HT-29 (cell line): ENCODE measurements around the gene PIK3R6. TPM values are rescaled to one million over a fixed set of nuclear protein-coding genes. Genes with fewer than 3 reads are reported as not detected.
"Not testable (repeated sequence)": the region's sequence is repeated elsewhere in the genome, so short reads cannot be mapped to it uniquely, and the experiment has no call there.

Experiments
- DNase-seq: peaks from one replicate; pipeline ENCODE4 v3.0.0-alpha.2; 2015; ENCODE audit warnings: low spot score
- total RNA-seq: library from RNA; depleted of rRNA; stranded (reverse); fragments of >200 nt; shearing (Covaris generic); gene quantifications from 2 replicates; pipeline ENCODE4 v1.2.3, GENCODE V29; 2014

The PIK3R6 gene
- total RNA-seq, 1 experiment from 2014 or later, result not detected

DNA sequence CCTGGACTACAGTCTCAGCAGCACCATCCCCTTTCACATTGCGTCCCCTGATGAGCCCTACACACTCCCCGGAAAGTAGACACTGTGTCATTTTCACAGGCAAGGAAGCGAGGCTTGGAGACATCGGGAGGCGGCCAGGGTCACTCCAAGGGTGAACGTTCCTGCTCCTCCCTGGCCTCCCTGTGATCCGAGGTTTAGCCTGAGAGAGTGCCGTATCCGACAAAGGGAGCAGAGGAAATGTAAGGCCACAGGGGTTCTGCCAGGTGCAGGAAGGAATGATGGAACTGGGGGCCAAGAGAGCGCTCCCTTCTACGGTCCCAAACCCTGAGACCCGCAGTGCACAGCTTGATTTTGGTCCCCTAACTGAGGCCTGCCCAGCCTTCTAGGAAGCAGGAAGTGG is 8.0 kb upstream of the PIK3R6 start:
- no peak for DNase-seq

DNA sequence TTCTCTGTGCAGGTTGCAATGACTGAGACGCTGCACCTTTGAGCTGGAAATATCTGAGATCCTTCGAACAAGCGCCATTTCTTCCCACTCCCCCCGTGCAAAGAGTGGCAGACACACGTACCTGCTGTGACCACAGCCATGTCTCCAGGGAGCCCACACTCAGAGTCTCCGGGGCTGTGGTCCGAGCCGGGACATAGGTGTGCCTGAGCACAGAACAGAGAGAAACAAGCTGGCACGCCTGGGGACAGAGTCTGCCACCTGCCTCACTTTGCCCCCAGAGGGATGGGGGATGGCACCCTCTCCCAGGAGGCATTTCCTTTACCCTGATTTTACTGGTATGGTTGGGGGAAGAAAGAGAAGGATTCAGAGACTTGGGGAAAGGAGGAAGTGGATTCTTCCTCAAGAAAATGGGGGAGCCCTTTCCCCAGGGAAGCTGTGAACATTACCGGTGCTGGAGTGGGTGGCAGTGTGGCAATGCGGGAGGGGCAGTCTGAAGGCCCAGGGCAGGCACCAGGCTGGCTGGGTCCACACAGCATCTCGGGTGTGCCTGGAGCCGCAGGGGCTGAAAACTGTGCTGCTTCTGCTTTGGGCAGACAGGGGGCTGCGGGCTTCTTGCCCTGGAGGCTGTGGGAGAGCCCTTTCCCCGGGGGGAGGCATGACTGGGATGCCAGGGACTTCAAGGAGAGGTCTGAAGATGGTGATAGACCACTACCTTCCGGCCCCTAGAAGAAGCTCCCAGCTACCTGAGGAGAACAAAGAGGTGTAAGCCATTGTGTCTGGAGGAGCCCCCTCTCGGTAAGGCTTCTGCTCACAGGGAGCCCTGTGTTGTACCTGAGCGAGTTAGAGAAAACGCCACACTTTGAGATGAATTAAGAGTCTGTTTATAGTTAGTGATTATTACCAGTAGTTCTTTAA is 6.6 kb upstream of the PIK3R6 start:
- no peak for DNase-seq

DNA sequence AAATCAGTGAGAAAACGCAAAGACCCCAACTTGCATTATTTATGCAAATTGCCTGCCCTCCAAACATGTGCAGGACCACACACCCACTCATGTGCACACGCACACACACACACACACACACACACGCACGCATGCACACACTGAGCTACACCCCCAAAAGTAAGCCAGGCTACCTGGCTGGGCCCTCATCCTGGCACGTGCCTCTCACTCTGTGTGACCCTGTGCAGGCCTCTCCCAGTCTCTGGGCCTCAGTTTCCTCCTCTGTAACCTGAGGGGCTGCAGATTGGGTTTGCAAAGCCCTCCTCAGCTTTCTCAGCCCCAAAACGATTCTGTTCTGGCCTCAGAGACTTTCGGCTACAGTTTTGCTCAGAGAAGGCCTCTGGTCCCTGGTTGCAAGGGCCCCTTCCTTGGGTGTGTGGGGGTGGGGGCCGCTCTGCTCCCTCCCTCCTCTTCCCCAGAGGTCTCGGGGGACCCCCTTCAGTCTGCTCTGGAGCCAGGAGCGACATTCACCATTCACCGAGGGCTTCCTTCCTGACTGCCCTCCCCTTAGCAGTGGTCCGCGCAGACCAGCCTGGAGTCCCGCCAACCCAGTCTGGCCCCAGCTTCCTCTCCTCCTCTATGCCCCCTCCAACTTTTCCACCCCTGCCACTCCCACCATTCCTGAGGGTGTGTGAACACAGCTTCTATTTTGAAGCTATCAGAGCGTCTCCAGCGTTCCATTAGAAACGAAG is 5.4 kb upstream of the PIK3R6 start:
- DNase-seq, result no peak

DNA sequence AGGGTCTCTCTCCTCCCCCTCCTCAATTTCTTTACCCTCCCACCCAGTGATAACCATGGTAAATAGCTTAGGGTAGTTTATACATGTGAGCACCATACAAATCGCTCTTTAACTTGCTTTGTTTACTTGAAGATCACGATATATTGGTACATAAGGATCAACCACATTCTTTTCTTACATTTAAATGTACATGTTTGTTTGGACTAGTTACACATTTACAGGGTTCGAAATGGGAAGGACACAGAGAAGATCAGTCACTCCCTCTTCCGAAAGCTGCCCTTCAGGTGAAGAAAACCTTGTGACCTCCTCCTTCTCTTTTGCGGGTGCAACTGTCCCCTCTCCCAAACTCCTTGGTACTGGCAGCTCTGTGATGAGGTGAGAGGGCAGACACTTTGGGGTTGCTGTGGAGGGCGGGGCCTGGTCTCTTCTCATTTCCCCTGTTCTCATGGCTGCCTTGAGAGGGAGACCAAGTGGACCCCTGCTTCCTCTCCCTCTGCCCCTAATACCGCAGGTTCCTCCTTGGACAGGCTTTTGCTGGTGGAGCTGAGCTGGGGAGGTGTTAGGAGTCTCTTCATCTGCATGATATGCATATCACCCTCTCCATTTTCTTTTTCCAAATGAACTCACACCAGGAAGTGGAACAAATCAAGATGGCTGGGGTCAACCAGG is 4.7 kb upstream of the PIK3R6 start:
- DNase-seq, result no peak

DNA sequence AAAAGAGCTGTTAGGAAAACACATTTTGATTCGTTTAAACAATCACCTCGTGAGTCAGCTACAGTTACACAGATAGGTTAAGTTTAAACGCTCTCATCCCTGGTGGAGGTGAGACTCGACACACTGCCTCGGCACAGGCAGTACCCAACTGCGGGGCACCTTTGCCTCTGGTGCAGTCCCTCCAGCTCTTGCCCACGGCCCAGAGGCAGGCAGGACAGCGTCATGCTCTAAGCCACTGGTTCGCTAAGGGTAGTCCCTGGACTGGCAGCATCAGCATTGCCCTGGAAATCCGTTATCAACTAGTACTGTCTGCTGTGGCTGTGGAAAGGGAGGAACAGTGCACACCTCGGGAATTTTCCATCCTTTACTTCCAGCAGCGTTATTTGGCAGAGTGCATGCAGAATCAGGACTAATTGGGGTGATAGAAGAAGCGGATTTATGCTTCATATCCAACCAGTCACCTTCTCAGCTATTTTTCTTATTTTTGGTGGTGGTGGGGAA is 3.7 kb upstream of the PIK3R6 start:
- DNase-seq, result no peak

DNA sequence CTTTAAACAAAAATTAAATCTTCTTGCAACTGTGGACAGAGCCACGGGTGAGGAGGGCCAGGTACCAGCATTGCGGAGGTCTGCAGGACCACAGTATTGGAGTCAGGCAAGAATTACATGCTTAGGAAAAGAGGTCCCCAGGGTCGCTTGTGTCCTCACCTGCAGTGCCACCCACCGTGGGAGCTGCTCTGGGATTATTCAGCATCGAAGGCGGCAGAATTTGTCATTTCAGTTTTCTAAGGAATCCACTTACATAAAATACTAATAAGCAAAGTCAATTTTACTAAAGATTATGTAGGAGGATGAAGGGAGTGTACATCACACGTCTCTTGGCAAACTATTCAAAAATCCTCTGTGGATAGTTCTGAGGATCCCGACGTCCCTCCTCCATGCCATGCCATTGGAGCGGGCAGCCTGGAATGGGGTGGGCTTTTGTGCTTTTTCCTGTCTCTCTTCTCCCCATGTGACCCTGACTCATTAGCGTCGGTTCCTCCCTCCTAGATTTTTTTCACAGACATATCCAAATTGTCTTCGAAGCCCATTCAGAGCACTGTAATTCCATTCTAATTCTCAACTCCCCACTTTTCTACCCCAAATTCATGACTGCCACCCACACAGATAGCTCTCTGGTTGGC is 3.0 kb upstream of the PIK3R6 start:
- DNase-seq, result no peak

DNA sequence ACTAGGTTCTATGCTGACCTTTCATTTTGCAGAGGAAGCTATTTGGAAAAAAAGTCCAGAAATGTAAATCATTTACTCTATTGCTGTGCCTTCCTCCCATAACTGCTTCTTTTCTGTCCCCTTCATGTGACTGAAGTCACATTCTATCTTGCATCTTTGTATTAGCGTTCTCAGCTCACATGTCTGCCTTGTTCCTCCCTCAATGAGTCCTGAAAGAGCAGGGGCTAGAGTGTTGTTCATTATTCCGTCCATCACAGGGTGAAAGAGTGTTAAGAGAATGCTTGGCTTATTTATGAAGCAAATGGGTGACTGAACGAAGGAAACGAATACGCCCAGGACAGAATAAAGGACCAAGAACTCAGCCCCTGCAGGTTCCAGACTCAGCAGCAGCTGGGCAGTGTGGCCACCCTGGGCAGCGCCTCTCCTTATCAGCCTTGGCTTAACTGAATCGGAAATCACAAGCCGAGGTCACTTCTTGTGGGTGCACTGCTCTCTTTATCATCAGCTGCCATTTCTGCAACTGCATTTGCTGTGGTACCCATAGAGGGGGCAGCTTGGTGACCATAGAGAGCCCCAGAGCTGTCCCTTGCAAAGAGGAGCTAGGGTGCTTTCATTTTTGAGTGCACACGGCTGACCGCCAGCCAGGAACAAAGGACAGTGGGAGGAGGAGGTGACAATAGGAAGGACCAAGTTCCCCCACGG is 1.8 kb upstream of the PIK3R6 start:
- DNase-seq, result no peak

DNA sequence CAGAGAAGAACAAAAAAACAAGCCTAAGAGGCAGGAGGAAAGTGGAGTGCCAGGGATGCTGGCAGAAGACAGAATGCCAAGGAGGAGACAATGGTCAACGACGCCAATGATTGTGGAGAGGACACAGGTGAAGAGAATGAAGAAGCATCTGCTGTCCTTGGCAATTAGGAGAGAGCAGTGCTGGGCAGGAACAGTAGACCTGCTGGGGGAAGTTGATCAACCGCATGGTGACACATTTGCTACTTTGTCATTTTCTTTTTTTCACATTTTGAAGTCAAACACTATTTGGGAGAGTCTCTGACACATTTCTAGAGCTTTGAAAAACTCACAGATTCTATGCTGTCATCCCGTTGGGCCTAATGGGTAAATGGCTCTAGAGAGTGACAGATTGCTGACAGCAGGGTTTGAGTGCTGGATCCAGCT is 1.1 kb upstream of the PIK3R6 start:
- no peak for DNase-seq

DNA sequence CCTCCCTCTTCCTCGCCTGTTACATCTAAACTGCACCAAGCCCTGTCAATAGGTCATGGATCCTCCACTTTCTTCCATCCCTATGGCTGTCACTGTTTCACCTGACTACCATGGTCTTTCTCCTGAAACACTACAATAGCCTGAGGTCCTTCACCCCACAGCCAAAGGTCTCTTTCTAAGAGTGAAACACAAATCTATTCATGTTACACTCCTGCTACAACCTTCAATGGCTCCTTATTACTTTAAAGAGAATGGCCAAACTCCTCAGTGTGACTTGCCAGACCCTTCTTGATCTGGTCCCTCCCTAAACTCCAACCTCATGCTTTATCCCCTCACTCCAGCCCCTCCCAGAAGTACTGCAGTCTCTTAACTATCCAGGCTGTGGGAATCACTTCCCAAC is 618 bp upstream of the PIK3R6 start:
- DNase-seq, result no peak

DNA sequence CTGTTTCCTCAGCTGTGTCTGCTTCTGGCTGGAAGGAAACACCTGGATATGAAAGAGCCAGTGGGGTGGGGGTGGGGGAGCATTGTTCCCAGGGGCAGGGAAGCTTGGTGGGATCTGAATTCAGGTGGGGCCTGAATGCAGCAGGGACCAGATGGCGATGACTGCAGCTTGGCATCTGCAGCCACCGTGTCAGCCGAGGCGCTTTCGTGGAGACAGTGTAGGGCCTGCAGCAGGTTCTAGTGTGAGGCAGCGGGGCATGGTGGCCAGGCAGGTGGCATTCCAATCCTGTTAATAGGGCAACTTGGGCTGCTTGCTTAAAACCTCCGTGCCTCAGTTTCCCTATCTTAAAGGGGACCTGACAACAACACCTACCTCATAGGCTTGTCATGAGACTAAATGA is 1.7 kb downstream of the PIK3R6 start:
- no peak for DNase-seq

DNA sequence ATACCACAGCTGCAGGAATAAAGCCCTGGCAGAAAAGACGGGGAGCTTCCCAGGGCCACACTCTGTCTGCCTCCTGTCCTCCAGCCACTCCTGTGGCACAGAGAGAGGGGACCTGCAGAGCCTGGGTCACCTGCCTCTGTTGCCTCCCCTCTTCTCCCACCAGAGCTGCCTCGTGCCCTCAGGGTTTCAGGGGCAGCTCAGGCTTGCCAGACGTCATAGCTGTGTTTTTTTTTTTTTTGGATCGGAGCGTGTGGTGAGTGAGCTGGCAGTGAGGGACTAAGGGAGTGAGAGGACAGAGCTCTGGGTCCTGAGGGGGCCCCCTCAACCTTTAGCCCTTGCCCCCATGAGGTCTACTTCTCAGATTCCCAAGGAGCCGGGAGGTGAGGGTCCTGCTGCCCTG is 2.1 kb downstream of the PIK3R6 start:
- no peak for DNase-seq

DNA sequence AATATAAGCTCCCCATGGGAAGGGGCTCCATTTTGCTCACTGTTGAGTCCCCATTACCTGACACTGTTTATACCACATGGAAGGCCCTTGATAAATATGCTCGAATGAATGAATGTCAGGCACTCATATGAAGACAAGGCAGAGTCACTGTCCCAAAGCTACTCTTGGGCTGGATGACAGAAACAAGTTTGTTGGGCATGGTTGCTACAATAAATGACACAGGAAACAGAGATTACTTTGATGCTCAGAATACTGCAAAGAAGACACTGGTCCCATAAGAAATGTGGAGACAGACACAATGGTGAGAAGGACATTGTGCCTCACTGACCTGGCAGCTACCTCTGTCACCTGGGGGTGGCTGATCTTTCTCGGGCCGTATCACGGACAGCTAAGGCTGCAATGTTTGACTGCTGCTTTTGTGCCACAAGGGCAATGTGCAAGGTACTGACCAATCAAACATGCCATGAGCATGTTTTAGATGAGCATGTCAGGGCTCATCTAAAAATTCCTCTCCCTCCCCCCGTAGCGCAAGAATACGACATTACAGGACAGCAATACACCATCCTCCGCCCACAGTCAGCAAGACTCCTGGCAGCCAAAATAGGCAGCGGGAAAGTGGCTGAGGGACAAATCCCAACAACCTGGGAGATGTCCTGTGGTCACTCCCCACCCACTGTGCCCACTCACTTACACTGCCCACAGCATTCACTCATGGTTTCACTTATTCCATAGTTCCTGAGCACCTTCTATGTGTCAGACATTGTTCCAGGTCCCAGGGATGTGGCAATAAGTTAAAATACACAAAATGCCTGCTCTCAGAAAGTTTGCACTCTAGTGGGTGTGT is 5.0 kb downstream of the PIK3R6 start:
- DNase-seq, result no peak

DNA sequence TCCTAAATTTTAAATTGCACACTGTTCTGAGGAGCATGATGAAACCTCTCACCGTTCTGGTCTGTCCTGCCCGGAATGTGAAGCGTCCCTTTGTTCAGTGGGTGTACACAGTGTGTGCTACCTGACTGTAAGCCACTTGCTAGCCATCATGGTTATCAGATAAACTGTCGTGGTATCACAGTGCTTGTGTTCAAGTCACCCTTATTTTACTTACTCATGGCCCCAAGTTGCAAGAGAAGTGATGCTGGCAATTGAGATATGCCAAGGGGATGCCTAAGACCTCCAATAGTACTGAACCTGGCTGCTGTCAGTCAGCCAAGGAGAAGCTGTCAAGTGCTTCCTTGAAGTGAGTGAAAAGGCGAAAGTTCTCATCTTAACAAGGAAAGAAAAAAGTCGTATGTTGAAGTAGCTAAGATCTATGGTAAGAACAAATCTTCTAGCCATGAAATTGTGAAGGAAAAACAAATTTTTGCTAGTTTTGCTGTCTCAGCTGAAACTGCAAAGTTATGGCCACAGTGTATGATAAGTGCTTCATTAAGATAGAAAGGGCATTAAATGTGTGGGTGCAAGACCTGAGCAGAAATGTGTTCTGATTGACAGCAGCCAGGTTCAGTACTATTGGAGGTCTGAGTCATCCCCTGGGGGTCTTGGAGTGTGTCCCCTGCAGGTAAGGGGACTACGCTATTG is 5.8 kb downstream of the PIK3R6 start:
- DNase-seq, result no peak

DNA sequence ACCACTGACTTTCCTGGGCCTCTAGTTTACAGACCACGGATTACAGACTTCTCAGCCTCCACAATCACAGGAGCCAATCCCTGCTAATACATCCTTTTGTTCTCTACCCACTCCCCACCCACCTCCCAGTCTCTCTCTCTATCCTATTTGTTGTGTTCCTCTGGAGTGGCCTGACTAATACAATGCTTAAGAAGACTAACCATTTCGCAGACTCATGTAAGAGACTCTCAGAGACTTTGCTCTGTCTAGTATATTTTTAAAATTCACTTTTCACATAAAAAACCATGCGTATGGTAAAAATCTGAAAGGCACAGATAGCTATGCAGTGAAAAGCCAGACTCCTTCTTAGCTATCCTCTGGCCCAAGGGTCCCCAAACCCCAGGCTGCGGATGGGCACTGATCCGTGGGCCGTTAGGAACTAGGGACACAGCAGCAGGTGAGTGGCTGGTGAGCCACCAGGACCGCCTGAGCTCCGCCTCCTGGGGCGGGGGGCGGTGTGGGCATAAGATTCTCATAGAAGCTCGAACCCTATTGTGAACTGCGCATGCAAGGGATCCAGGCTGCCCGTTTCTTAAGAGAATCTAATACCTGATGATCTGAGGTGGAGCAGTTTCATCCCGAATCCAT is 7.6 kb downstream of the PIK3R6 start:
- no peak for DNase-seq

DNA sequence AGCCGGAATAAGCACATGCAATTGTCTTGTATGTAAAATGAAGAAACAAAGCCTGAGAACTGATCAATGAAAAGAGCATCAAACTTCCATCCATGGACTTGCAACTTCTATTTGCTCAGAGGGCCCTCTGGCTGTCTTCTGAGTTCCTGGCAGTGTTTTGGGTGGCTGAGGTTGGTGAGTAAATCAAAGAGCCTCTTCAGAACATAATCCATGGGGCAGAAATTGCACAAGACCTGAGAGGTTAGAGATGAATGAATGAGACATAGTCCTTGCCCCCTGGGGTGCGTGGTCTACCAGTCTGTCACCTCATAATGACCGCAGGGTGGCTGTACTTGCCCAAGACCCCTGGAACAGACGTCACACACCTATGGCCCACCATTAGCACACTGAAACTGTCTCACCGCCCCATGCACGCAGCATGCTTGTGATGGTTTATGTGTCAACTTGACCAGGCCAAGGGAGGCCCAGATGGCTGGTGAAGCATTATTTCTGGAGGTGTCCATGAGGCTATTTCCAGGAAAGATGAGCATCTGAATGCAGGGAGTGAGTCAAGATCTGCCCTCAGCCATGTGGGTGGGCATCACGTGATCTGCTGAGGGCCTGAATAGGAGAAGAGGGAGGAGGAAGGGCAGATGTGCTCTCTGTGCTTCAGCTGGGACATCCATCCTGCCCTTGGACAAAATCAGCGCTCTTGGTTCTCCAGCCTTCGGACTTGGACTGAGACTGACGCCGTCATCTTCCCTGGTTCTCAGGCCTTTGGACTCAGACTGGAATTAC is 8.3 kb downstream of the PIK3R6 start:
- DNase-seq, result no peak

DNA sequence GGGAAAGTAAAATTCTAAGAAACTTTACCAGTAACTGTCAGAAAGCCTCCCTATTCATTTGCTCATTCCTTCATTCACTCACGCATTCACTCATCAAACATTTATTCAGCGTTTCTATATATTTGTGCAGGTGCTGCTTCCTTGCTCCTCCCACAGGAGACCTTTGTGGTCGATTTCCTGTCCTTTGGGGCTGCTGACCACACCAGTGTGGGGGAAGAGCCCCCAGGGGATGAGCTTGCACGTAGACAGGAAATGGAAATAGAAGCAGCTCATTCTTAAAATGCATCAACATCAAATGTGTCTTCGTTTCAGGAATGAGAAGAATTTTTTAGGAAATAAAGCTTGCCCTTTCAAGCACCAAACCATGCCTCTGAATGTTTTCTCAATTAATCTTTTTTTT is 9.6 kb downstream of the PIK3R6 start:
- DNase-seq, result no peak

DNA sequence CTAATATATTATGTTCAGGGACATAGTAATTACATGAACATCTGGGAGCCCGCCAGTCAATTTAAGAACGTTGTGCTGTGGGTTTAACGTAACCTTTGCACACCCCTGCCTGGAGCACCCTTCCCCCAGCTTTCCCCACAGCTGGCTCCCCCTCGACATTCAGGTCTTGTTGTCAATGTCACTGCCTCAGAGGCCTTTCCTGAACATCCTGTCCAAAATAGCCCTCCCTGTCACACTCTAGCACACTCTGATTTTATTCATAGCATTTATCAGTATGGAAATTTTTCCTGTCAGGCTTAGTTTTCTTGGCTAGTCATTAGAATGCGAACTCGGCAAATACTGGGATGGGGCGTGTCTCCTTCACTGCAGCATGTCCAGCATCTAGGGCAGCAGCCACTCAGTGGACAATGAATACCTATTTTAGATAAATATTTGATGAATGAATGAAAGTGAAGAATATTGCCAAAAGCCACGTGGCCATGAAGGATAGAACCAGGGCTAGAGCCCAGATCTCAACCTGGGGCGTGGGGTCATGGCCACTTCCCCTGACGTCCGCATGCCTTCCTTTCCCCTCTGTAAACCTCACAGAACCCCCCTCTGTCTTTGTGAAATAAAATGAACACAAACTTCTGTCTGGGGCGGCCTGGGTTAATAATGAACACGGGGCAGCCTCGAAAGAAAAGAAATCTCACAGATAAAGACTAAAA is 10.5 kb downstream of the PIK3R6 start:
- no peak for DNase-seq

DNA sequence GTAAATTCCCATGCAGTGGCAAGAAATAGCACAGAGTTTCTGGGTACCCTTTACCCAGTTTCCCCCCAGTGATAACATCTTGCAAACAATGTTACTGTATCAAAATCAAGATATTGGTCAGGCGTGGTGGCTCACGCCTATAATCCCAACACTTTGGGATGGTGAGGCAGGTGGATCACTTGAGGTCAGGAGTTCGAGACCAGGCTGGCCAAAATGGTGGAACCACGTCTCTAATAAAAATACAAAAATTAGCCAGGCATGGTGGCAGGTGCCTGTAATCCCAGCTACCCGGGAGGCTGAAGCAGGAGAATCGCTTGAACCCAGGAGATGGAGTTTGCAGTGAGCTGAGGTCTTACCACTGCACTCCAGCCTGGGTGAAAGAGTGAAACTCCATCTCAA is 11.3 kb downstream of the PIK3R6 start:
- DNase-seq, result not testable (repeated sequence)
